GM19035 (cell line): ENCODE measurements around the gene KSR1.

Source experiments
- ATAC-seq: cut with Tn5 transposase; IDR thresholded peaks from one replicate; pipeline ENCODE4 v1.9.1; 2021; ENCODE audit not compliant: unreplicated experiment

KSR1 gene

DNA sequence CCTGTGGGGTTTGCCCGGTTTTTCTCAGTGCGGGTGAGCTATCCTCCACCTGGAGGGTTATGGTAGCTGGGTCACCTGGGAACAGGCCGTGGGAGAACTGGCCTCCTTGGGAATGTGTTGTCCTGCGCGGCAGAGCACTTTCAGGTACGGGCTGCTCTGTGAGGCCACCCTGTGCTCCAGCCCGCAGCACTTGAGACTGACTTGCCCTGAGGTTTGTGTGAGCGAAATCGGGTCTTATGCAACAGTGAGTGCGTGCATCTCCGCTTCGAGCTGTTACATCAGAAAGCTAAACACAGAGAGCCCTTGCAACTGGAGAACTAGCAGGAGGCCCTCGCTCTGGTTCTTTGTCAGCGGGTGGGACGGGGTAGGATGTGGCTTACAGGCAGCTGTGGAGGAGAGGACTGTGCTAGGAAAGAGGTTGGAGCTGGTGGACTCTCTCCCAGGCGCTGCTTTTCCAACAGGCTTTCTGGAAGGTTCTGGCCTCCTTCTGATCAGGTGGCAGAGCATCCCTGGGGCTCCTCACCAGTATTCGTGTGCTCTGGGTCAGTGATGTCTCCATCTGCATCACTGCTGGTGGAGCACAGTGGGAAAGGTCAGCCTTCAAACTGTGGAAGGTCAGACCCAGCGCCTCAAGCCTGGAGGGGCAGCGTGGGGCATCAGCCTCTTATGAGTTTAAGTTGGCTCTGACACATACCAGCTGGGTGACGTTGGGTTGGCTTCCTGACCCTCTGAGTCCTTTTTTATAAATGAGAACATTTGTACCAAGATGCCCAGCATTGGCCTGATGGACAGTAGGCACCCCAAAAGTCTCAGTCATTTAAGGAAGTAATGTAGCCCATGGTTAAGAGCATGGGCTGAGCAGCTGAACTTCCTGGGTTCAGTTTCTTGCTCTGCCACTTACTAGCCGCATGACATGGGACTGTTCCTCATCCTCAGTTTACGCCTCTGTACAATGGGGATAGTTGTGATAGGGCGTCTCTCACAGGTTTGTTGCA is 76.3 kb downstream of the KSR1 start:
- no peak for ATAC-seq

- ATAC-seq, result no peak
Measured at GRCh38 chr17:27533874-27534815, 77.9 kb downstream of the KSR1 start.

DNA sequence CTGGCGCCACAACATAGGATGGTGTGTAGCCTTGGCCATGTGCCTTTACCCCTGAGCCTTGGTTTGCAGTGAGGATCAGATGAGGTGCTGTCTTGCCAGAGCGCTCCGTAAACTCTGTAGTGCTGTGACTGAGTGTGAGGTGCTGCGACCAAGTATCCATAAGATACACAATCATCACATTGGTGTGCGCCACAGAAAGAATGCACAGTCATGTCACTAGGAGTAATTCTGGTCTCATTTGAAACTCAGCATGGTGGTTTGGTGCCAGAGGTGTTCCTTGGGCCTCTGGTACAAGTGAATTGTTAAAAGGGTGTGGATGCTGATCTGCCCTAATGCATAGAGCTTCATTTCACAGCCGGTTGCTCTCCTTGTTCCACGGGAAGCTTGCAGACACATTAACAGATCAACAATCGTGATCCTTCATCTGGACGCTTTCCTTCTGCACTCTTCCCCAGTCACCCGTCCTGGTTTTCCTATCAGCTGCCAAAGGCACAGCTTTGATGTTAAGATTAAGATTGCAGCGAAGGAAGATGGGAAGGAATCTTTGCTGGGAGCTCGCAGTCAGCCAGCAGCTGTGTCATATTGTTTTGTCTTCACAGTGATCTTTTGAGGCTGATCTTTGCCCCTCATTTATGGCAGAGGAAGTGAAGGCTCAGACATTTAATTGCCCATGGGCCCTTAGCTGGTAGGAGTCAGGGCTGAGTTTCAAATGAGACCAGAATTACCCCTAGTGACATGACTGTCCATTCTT is 79.1 kb downstream of the KSR1 start:
- ATAC-seq, result no peak

GRCh38 chr17:27535975-27536374 is 79.7 kb downstream of the KSR1 start:
- ATAC-seq, result no peak

DNA sequence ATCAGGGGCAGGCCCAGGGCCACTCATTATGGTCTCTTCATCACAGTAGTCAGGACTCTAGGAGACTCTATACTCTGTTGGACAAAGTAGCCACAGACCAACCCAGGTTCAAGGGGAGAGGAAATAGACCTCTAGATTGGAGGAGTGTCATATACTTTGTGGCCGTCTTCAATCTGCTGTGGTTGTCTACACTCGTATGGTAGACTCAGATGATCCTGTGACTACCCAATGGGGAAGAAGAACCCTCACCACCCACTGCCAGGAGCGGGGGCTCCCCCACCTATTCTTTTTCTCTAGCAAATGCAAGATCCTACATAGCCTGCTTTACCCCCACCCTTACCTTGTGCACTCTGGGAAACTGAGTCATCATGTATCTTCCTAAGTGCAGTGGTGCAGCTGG is 80.5 kb downstream of the KSR1 start:
- no peak for ATAC-seq

DNA sequence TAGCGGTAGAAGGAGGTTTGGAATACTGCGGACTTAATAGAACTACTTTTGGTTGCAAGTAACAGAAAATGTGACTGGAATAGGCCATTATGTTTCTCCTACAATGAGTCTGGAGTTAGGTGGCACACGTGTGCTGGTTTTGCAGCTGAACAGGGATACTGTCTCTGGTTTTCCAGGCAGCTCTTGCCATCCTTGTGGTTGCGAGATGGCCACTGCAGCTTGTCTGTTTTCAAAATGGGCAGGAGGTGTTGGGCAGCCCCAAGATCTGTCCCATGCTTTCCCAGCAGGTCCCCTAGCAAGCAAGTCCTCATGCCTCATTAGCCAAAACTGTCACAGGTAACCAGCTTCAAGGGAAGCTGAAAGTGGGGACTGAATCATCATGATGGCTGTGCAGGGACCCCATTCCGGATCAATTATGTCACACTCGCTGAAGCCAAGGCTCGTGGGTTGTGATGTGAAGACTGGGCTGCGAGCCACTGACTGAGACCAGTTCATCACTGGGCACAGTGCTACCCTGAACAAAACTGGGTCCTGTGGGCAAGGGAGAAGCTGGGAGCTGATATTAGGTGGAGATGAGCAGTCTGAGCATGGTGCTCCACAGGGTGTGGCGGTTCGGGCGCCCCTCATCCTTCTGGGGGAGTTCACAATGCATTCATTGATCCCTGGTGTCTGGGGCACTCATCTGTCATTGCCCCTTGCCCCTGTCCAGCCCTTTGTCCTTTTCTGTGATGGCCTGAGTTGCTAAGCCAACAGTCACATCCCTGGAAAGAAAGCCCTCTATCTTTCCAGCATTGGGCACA is 82.1 kb downstream of the KSR1 start:
- no peak for ATAC-seq

DNA sequence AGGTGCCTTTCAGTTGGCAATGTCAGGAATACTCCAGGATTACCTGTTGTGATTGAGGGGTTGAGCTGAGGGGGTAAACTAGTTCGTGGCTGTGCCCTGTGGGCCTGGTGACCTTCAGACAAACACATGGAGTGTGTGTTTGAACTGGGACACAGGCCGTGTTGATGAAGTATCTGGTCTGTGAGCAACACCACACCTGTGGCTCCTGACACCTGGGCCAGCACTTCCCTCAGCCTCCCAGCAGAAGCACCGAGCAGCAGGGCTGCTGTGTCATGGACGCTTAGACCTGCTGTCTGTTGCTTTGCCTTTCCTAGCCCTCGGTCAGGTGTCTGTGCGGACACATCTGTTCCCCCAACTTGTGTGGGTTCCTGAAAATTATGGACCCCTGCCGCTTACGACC is 82.9 kb downstream of the KSR1 start:
- ATAC-seq, result no peak

DNA sequence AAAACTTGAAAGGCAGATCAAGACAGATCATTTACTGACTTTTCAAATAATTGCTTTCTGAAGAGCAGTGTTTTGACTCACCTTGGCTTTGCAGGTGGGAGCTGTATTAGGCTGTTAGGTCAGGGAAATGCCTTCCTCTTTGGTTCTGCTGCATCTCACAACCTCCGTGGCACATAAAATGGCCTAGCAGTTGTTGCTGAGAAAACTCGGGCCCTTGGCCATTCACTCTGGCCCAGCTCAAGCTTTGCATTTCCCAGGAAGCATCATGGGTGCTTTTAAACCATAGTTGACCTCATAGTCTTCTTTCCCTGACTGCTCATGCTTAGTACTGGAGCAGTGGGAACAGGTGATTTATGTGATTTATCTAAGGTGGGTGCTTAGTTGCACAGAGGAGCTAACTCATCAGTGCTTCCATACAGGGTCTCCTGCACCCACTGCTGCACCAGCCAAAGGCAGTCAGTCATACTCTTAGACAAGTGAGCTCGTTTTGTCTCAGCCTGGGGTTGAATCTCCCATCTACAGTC is 83.6 kb downstream of the KSR1 start:
- ATAC-seq, result no peak

DNA sequence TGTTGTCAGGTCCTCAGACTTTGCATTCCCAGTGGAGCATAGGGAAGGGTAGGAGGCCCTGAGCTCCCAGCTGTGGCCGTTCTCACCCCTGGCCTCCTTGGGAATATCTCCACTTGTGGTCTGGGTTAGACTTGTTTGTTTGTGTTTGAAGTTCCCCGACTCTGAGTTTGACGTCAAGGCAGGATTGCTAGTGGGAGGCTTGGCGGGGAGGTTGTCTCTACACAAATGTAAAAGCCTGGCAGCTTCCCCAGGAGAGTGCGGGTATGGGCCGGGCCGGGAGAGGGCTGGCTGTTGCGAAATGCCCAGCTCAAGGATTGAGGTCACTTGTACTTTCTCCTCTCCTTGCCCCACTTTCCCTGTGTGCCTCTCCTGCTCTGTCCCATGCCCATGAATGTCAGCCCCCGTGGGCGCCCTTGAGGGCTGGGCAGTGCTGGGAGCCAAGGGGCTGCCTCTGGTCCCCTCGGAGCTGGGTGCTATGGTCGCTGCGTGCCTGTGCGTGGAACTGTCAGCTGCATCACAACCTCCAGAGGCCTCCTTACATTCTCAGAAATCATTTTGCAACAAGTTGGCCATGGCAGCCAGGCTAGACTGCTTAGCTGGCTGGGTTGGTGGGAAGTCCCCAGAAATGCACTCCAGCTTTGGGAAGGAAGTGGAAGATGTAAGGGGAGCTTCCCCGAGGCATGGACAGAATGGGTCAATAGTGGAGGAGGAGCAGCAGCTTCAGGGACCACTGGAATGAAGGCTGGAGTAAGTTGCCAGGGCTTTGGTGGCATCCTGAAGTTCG is 84.3 kb downstream of the KSR1 start:
- ATAC-seq, result no peak

DNA sequence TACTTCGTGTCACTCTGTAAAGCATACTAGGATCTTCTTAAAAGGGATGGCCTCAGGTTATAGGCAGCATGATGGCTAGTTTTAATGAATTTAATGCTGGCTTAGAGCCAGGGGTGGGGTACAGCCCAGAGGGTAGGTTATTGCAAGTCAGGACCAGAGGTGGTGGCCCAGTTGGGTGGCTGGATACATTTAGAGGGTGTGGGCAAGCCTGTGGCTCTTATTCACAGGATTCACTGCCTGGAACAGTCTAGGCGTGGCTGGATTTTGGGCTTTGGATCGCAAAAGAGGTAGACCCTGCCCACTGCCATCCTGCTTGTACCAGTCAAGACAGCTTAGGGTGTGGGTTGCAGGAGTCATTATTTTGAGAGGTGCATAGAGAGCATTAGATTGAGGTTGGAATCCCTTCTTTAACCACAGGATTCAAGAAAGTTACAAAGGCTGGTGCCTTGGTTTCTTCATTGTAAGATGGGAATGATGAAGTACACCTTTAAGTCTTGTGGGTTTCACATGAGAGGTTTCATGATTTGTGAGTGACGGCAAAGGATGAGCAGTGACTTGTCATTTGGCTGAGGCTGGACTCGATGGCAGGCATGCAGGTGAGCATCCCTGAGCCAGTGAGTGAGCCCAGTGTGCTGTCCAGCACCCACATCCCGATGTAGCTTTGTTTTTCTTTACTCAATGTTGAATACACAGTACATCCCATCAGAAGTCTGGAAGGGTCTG is 85.2 kb downstream of the KSR1 start:
- no peak for ATAC-seq

DNA sequence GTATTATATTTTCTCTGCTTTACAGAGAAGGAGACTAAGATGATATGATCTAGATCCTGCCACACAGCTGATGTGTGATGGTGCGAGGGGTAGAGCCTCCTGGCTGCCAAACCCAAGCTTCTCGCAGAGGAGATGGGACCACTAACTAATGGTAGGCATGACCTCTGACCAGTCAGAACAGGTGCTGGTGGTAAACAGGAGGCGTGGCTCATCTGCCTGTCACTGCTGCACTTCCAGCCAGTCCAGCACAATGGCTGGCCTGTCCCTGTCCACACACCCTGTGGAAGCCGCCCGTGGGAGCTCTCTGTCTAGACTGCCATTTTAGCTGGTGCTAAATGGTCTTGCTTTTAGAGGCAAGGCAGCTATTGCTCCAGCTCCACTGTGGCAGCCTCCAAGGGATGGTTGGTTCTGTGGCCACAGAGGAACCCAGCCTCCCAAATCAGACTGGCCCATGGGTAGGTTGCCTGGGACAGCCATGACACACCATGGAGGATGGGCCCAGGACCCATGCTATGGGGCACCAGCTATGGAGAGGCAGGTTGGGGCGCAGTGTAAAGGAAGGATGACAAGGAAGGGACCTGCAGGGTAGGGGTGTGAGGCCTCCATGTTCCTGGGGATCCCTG is 86.7 kb downstream of the KSR1 start:
- no peak for ATAC-seq

- no peak for ATAC-seq
Measured at GRCh38 chr17:27543464-27543856, 87.2 kb downstream of the KSR1 start.

DNA sequence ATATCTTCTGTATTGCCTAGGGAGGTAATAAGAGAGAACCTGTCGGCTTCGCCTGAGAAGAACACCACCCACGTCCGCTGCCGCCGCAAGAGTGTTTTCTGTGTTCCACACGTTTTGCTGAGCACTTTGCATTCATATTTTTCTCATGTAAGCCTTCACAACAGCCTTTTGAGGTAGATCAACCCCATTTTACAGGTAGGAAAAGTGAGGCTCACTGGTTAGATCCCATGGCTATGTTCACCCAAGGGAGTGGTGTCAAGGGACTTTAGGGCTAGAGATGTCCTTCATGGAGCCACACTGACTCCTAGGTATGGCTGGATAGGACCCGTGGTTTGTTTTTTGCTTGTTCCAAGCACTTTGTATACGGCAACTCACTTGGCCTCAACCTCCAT is 87.7 kb downstream of the KSR1 start:
- ATAC-seq, result no peak

DNA sequence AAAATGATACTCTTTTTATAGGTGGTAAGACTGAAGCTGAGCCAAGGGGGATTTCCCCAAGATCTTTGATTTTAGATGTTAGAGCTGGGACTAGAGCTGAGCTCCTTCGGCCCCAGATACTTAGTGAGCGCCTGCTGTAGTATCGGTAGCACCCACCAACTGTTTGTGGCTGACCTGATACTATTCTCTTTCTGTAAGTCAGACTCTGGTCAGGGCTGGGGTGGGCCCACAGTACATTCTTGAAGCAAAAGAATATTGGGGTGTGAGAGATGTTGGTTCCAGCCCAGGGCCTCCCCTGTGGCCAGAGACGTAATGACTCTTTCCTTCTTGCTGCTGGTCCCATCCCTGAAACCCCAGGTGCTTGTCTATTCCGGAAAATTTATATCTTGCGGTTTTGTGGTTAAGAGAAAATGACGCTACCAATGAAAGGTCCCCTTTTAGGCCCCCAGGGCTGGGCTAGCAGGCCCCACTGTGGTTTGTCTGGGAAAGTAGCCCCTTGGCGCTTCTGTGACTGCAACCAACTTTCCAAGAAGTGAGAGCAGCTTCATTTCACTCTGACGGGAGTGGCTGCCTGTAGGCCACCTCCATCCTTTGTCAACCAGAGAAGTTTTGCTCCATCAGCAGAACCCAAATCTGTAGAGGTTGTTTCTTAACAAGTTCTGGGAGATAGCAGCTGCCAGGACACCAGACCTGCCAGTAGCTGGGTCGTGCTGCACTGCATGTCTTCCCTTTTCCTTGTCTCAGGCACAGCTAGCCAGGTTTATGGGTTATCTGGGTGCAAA is 88.3 kb downstream of the KSR1 start:
- ATAC-seq, result peak; percentile 80

DNA sequence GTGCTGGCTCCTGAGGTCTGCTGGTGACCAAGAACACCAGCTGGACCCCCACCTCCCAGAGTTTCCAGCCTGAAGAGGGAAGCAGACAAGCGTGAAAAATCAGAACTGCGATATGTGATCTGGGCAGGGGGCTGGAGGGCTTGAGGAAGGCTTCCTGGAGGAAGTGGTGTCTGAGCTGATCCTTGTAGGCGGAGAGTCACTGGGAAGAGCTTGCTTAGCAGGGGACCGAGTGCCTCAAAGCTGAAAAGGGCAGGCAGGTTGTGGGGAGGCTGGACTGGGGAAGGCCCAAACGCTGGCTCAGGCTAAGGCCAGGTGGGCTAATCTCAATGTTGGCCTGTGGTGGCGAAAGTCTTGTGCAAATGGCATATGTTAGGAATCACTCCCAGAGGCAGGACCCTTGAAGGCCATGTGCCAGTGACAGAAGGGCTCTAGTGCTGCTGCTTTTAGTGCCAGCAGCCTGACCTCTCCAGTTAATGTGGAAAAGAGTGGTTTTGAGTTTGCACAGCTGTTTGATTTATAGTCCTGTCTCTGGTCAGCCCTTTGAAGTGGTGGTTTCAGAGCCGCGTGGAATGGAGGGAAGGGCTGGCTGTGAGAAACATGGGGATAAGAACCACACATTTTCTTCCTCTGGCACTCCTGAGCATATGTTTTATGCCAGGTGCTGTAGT is 89.4 kb downstream of the KSR1 start:
- no peak for ATAC-seq

DNA sequence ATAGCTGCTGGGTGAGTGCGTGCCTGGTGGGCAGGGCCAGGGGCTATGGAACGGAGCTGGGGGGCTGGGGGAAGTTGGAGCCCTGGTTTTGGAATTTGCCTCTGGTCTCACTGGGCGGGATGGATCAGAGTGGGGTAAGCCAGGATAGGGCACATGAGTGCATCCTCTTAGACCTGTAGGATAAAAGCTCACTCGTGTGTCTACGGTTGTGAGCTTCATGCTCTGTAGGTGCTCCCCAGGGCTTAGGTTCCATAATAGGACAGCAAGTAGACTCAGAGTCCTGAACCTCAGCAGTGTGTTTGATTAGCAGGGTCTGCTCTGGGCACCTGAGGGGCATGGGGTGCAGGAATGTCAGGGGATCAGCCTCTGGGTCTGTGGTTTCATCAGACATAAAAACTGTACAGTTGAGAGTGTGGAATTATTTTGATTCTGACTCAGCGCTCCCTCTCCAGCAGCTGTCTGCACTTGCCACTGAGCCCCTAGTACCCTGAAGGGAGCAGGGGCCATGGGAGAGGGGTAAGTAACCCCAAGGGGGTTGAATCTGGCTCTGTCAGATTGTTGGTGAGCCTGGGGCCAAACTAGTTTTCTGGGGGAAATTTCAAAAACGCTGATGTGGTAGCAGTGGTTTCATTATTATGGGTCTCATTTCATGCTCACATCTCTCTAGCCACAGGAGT is 90.5 kb downstream of the KSR1 start:
- ATAC-seq, result no peak
